Activated naive CD8-positive, alpha-beta T cell treated with anti-CD3 and anti-CD28 coated beads, Interleukin-2, amount 50 U/mL, for 16 hours (primary cell): ENCODE data around the gene AGTR1.

Experiments used
- DNase-seq: peaks from one replicate; pipeline ENCODE4 v3.0.0-alpha.2; 2020; ENCODE audit warnings: low read depth, low spot score

AGTR1 gene

GRCh38 chr3:148697306-148698189 is at the start of gene AGTR1:
AGTR1 (plus strand) TSS chr3:148697903; CDS start chr3:148741036, 43,133 bp downstream.
- no peak for DNase-seq

- no peak for DNase-seq
Observed at GRCh38 chr3:148648685-148649352, 48.9 kb upstream of the AGTR1 start.

- DNase-seq: no peak
Observed at GRCh38 chr3:148651549-148651948, 46.2 kb upstream of the AGTR1 start.

DNA sequence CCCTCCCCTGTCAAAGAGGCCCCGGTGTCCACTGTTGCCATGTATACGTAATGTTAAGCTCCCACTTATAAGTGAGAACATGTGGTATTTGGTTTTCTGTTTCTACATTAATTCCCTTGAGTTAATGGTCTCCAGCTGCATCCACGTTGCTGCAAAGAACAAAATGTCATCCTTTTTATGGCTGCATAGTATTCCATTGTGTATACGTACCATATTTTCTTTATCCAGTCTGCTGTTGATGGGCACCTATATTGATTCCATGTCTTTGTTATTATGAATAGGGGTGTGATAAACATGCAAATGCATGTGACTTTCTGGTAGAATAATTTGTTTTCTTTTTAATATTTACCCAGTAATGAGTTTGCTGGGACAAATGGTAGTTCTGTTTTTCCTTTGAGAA is 43.3 kb upstream of the AGTR1 start:
- DNase-seq: no peak

- DNase-seq: no peak
Observed at GRCh38 chr3:148657470-148657869, 40.2 kb upstream of the AGTR1 start.

DNA sequence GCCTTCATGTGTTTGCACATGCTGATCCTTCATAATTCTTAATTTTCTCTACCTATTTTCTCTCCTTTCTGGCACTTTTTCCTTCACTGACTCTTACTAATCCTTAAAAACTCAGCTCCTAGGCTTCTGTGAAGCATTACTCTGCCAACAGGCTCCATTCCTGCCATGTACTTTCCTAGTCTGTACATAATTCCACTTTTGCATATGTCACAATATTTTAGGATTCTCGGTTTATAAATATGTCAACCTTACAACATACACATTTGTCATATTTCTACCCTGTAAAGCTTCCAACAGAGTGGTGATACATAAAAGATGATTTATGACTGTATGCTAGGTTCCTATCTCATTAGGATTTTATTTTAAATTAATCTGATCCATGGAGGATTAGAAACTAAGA is 38.2 kb upstream of the AGTR1 start:
- DNase-seq: no peak

GRCh38 chr3:148680289-148680688 is 17.4 kb upstream of the AGTR1 start:
- DNase-seq: no peak

DNA sequence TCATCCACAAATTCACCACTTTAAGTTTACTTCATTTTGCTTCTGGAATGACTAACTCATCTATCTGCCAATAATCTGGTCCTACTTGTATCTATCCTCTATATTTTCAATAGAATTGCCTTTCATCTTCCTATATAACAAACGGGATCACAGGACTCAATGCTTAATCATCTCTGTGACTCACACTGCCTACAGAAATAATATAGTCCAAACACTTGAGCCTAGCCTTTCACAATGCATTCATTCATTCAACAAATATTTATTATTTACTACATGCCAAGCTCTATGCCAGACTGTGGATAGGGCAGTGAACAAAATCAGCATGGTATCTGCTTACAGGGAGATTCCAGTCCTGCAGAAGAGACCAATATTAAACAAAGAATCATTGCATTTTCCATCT is 16.6 kb upstream of the AGTR1 start:
- DNase-seq: no peak

DNA sequence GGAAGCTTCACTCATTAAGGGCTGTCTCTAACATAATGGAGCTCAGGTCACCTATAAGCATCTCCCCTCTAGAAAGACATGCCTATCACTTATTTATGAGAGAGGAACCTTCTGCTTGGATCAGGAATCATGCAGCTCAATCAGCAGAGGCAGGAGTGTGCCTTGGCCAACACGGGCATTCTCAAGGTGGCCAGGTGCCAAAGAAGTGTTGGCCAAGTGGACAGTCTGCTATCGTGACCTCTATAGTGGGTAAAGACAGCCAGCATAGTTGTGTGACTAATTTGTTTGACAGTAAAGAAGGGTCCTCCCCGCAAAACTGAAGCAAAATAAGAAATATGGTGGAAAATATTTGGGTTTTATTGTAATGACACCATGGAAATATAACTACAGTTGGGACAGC is 14.7 kb upstream of the AGTR1 start:
- no peak for DNase-seq

GRCh38 chr3:148694116-148694515 is 3.6 kb upstream of the AGTR1 start:
- DNase-seq: no peak

DNA sequence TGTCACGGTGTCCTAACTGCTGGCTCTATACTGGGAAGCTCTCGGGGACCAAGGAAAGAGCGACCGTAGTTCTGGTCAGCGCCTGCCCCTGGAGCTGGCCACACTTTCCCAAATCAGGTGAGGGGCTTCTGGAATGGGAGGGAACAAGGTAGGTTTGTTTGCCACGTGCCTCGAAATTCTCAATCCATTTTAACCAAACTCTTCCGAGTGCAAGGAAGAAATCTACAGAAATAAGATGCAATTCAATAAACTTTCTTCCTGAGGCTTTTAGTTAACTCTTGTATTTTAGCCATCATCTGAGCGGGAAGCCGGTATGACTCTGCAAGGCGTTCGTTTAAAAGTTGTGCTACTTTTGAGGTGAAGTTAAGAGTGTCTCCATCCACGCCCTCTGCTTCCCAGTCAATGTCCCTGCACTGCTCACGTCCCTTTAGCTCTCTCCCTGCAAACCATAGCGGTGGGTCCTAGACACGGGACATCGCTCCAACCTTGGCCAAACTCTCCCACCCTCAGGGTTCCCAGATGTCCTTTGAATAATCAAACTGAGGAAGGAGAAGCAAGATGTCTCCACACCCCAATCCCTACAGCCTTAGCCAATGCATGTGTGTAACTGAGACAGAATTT is 597 bp downstream of the AGTR1 start:
- no peak for DNase-seq

DNA sequence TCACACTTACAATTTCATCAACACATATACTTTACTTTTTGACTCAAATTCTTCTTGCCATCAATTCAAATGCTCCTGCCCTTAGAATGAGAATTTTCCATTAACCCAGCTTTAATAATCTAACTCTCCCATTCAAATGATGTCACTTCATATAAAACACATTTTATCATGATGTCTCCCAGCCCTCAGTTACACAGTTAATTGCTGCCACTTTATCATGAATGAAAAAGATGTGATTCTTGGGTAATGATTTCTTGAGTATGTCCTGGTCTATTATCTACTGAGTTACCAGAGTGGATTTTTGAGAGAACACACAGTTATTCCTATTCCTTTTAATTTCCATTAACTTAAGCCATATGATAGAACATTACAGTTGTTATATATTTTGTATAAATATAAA is 7.6 kb downstream of the AGTR1 start:
- no peak for DNase-seq

DNA sequence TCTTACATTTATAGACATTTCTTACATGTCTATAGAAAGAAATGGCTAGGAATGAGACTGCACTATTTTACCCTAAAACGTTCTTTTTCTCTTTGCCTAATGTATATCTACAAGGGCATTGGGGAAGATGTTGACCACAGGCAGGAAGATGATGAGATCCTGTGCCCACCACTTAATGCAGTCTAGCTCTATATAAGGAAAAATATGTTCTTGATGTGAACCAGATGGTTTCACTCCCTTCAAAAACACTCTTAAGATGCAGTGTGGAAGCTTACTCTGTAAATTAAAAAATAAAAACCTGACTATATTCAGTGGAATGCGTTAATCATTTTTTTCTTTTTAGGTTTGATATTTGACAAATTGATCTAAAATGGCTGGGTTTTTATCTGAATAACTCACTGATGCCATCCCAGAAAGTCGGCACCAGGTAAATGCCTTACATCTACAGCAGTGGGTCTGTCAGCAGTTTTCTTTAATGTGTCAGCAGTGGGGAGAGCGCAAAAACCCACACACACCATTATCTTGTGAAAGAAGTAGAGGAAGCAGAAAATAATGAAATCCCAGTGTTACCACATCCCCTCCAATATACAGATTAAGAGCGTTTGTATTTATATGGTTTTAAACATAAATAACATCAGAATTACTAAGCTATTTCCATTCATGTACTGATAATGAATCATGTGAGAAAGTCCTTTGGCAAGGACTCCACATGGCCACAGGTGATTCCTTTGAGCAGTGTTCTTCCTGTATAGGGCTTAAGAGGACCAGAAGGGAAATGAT is 10.1 kb downstream of the AGTR1 start:
- DNase-seq: no peak

GRCh38 chr3:148708409-148708808 is 10.7 kb downstream of the AGTR1 start:
- DNase-seq: no peak

DNA sequence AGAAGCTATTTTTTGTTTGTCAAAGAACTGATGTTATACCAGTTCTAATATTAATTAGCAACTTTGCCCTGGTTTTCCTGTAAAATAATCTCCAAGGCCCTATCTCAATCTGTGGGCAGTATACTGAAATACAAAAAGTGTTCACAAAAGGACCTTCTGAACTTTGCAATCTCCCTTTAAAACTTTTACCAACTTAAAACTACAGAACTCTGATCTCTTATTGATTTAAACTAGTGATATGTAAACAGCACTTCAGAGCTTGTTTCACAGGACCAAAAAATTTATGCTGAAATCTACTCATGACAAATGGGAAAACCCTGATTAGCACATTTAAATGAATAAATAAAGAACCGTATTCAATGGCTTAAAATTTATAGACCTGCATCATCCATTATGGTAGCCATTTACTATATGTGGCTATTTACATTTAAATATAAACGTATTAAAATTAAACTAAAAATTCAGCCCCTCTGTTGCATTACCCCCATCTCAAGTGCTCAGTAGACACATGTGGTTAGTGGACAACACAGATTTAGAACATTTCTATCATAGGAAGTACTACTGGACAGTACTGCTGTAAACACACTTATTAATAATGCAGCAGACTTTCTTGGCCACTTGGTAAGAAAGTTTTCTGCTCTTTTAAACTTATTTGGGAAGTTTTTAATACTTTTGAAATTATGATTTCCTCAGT is 12.0 kb downstream of the AGTR1 start:
- DNase-seq: no peak

- DNase-seq: no peak
Observed at GRCh38 chr3:148710665-148711064, 13.0 kb downstream of the AGTR1 start.

DNA sequence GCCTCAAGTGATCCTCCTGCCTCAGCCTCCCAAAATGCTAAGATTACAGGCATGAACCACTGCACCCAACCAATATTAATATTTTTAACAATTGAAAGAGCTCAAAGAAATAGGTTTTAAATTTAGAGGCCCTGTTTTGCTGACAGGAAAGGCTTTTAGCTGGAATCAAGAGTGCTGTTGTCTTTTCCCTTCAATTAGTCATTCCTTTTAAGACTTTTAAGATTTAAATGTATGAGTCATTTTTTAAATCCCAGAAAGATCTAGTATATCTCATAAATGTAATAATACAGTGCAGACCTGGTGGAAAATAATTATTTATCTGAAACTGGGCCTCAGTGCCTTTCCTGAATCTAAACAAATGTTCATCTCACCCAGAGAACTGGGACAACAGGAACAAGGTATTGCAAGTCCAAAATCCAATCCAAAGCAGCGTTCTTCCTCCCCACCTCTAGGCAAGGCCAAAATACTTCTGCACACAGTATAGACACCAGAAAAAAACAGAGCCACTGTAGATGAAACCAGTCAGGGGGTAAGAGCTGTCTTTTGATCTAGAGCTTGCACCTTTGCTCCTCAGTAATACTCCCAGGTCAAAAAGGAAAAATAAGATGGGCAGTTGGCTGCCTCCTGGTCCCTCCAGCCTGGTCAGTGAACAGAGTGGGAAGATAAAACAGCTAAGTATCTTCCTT is 14.4 kb downstream of the AGTR1 start:
- DNase-seq: no peak

GRCh38 chr3:148714521-148714920 is 16.8 kb downstream of the AGTR1 start:
- no peak for DNase-seq

DNA sequence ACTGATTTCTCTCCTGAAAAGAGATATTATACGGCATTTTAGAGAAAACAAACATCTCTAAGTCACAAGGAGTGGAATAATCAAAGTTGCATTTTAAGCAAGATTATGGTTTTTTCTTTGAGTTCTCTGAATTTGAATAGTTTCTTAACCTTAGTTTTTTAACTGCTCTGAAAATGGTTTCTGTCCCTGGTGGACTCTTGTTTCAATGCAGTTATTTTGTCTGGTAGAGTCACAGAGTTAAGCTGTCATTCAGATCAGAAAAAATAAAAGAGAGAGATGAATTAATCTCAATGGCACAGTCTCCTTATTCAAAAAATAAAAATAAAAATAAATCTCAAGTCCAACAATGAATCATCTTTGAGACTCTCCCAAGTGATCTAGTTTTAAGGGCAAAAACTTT is 19.0 kb downstream of the AGTR1 start:
- no peak for DNase-seq

- DNase-seq: no peak
Observed at GRCh38 chr3:148717885-148718561, 20.3 kb downstream of the AGTR1 start.
